Brain microvascular endothelial cell (primary cell): ENCODE data around the gene SLC22A3.

Experiments
- DNase-seq: peaks from one replicate; pipeline ENCODE4 v3.0.0-alpha.2; 2020
- H3K27ac ChIP-seq: fragments of 250-450 bp; sonication (Bioruptor Pico); 2 replicates; pipeline ENCODE4 v1.5.1; 2020; ENCODE audit warnings: mild to moderate bottlenecking, moderate library complexity
- H3K27me3 ChIP-seq: fragments of 250-450 bp; sonication (Bioruptor Pico); replicated peaks from 2 replicates; pipeline ENCODE4 v1.5.1; 2020; ENCODE audit warnings: mild to moderate bottlenecking
- H3K36me3 ChIP-seq: fragments of 250-450 bp; sonication (Bioruptor Pico); replicated peaks from 2 replicates; pipeline ENCODE4 v1.5.1; 2020; ENCODE audit warnings: mild to moderate bottlenecking
- H3K4me3 ChIP-seq: 2 replicates; pipeline ENCODE4 v1.5.1; 2011; ENCODE audit warnings: low read depth, mild to moderate bottlenecking, control low read depth, low read length, moderate library complexity
- CTCF ChIP-seq: IDR thresholded peaks from 2 replicates; pipeline ENCODE4 v1.5.1; 2011; ENCODE audit warnings: low read depth, mild to moderate bottlenecking, moderate library complexity, low read length, control low read depth, inconsistent platforms; ENCODE audit errors: missing control alignments
- in situ Hi-C: cut with HindIII; loops from 2 replicates; pipeline ENCODE4 v1.10.0; 2017; ENCODE audit warnings: low sequenced_read_pairs, low pct_ligation_motif_present

SLC22A3 gene

GRCh38 chr6:160437154-160437553, 89.0 kb downstream of the SLC22A3 start:
- no peaks in the 10 kb centered on the region for H3K36me3 ChIP-seq
- H3K27ac ChIP-seq = no peak overlapping the region
- no peak overlapping the region for H3K4me3 ChIP-seq
- TF ChIP-seq CTCF = no peak
- no peak for DNase-seq
- no peaks in the 10 kb centered on the region for H3K27me3 ChIP-seq
- in situ Hi-C loops = no loop called here

- Histone ChIP-seq H3K27me3 (no peaks in the 10 kb centered on the region), H3K4me3 (no peak overlapping the region), H3K36me3 (no peaks in the 10 kb centered on the region), H3K27ac (no peak overlapping the region)
- TF ChIP-seq CTCF = no peak
- DNase-seq = no peak
- in situ Hi-C loops = no loop called here
Measured at GRCh38 chr6:160437775-160438174, 89.6 kb downstream of the SLC22A3 start.

- no peak for DNase-seq
- no peak for TF ChIP-seq CTCF
- no peaks in the 10 kb centered on the region for H3K27me3 ChIP-seq
- no peaks in the 10 kb centered on the region for H3K36me3 ChIP-seq
- no peak overlapping the region for H3K27ac ChIP-seq
- in situ Hi-C loops = no loop called here
- no peak overlapping the region for H3K4me3 ChIP-seq
Measured at GRCh38 chr6:160438481-160438880, 90.3 kb downstream of the SLC22A3 start.

GRCh38 chr6:160439751-160440150, 91.6 kb downstream of the SLC22A3 start:
- Histone ChIP-seq H3K27me3 (no peaks in the 10 kb centered on the region), H3K27ac (no peak overlapping the region), H3K36me3 (no peaks in the 10 kb centered on the region), H3K4me3 (no peak overlapping the region)
- no peak for TF ChIP-seq CTCF
- DNase-seq = no peak
- in situ Hi-C loops = no loop called here

- Histone ChIP-seq H3K27ac (no peak overlapping the region), H3K27me3 (no peaks in the 10 kb centered on the region), H3K36me3 (no peaks in the 10 kb centered on the region), H3K4me3 (no peak overlapping the region)
- in situ Hi-C loops = no loop called here
- DNase-seq = no peak
- no peak for TF ChIP-seq CTCF
Measured at GRCh38 chr6:160442151-160442550, 94.0 kb downstream of the SLC22A3 start.

GRCh38 chr6:160445130-160445529, 97.0 kb downstream of the SLC22A3 start:
- no peak overlapping the region for H3K27ac ChIP-seq
- H3K27me3 ChIP-seq = no peaks in the 10 kb centered on the region
- TF ChIP-seq CTCF = no peak
- H3K36me3 ChIP-seq = no peaks in the 10 kb centered on the region
- DNase-seq = no peak
- H3K4me3 ChIP-seq = no peak overlapping the region
- in situ Hi-C loops = no loop called here
